Testis (tissue), 2 donors: ENCODE data around the gene MS4A12.
"Not testable (repeated sequence)": the region's sequence is repeated elsewhere in the genome, so short reads cannot be mapped to it uniquely, and the experiment has no call there.

Source experiments
- CTCF ChIP-seq, 3 experiments: fragments of 450-650 bp in 2 of 3; fragments of 200-600 bp in 1 of 3; sonication (generic) in 1 of 3; IDR thresholded peaks; one replicate each; pipeline ENCODE4 v1.5.1; 2016 to 2019; ENCODE audit warnings: antibody characterized with exemption in 3 of 3, mild to moderate bottlenecking in 2 of 3, moderate library complexity in 1 of 3
- POLR2A ChIP-seq: fragments of 450-650 bp; IDR thresholded peaks from one replicate; pipeline ENCODE4 v1.6.1; 2017; ENCODE audit warnings: antibody characterized with exemption, mild to moderate bottlenecking, moderate library complexity

GRCh38 chr11:60532383-60532782 lies 39.8 kb downstream of the MS4A12 start:
- not testable (repeated sequence) for TF ChIP-seq CTCF (IDR thresholded peaks at IDR 0.05); POLR2A
